ENCODE results near the gene LDB3.

Gene LDB3

DNA sequence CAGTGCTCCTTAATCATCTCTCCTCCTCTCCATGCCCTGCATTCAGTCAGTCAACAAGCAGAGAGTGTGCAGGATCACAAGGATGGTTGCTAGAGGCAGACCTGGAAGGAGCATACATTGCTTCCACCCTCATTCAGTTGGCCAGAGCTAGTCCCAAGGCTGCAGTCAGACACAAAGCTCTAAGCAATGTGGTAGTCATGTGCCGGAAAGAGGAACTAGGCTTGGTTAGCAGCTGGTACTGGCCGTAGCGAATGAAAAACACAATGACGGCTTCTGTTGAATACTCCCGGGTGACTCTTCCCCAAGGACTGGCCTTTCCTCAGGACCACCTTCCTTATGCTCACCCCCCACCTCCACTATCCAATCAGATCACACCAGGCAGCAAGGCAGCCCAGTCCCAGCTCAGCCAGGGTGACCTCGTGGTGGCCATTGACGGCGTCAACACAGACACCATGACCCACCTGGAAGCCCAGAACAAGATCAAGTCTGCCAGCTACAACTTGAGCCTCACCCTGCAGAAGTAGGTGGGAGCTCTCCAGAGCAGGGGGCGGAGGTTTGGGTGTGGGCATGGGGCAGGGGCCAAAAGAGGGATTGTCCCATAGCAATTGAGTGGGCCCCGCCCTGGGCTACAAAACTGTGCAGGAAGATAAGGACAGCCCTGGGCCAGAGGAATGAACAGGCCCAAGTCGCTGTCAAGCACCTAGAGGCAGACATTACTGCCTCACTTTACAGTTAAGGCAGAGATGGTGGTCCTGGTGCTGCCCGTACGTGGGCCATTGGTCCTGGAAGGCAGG is 10.9 kb downstream of the LDB3 start:
- no peak for DNase-seq
- H3K27ac ChIP-seq, result peak overlapping the region; percentile 82 to 89
- peaks cover 0 to 98% (median 76%) of the 10 kb centered on the region in 4 donors for H3K4me1 ChIP-seq
- H3K9me3 ChIP-seq, result no peaks in the 10 kb centered on the region
- H3K27me3 ChIP-seq, result no peaks in the 10 kb centered on the region
- H3K36me3 ChIP-seq, result peaks cover 17 to 19% (median 19%) of the 10 kb centered on the region in 3 donors
- no peak overlapping the region for H3K4me3 ChIP-seq
- TF ChIP-seq, protein P1, sequence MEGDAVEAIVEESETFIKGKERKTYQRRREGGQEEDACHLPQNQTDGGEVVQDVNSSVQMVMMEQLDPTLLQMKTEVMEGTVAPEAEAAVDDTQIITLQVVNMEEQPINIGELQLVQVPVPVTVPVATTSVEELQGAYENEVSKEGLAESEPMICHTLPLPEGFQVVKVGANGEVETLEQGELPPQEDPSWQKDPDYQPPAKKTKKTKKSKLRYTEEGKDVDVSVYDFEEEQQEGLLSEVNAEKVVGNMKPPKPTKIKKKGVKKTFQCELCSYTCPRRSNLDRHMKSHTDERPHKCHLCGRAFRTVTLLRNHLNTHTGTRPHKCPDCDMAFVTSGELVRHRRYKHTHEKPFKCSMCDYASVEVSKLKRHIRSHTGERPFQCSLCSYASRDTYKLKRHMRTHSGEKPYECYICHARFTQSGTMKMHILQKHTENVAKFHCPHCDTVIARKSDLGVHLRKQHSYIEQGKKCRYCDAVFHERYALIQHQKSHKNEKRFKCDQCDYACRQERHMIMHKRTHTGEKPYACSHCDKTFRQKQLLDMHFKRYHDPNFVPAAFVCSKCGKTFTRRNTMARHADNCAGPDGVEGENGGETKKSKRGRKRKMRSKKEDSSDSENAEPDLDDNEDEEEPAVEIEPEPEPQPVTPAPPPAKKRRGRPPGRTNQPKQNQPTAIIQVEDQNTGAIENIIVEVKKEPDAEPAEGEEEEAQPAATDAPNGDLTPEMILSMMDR (IDR thresholded peaks at IDR 0.05), result no peak
- intact Hi-C loops (cut with DNase I; ENCODE audit: low total_unique reads), result no loop called here

DNA sequence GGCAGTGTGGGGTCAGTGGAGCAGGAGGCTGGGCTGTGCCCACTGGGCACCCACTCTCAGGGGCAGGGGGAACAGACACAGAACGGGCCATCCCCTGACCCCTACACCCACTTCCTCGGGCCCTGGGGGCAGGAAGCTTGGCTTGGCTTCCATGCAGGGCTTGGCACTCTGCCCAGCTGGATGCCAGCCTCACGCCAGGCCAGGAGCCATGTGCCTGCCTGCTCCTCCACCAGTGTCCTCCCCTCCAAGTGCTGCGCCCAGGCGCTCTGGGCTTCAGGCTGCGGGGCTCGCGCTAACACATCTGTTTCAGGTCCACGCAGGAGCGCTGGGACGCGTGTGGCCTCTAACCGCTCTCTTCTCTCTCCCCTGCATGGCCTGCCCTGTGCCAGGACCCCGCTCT is 12.7 kb downstream of the LDB3 start:
- Histone ChIP-seq H3K27ac (peak overlapping the region; percentile 82 to 89), H3K4me3 (no peak overlapping the region), H3K27me3 (no peaks in the 10 kb centered on the region), H3K4me1 (peaks cover 0 to 98% (median 70%) of the 10 kb centered on the region in 4 donors), H3K9me3 (no peaks in the 10 kb centered on the region), H3K36me3 (peaks cover 19 to 22% (median 22%) of the 10 kb centered on the region in 3 donors)
- TF ChIP-seq, protein P1 (IDR thresholded peaks at IDR 0.05), result no peak
- intact Hi-C loops (cut with DNase I; ENCODE audit: low total_unique reads), result loop anchor here (5.0 kb wide), 1 partner anchor 44 kb away; no protein-coding TSS in a partner anchor
- DNase-seq, result peak in 1 of 2 donors; percentile 91

DNA sequence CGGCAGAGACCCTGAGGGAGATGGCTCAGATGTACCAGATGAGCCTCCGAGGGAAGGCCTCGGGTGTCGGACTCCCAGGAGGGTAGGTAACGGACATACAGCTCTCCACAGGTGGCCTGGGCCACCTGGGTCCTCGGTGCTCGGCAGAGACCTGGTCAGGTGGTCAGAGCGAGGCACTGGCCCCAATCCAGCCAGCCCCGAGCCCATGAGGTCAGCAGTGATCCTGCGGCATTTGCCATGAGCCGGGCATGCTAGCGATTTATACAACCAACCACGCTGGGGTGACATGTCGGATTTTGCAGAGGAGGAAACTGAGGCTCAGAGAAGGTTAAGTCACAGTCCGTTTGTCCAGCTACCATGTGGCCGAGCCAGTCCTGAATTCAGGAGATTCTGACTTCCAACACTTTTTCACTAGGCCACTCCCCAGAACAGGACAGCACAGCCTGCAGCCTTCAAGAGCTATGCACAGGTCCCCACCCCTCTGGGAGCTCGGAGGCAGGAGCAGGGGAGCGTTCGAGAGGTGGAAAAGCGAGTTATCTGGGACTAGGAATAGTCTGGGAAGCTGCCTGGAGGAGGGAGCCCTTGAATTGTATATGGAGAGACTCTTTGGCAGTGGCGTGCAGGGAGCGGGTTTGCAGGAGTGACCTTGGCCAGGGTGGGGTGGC is 13.5 kb downstream of the LDB3 start:
- no peaks in the 10 kb centered on the region for H3K27me3 ChIP-seq
- H3K27ac ChIP-seq, result peak overlapping the region; percentile 82 to 89
- TF ChIP-seq, protein P1 (IDR thresholded peaks at IDR 0.05), result no peak
- peaks cover 19 to 28% (median 26%) of the 10 kb centered on the region in 3 donors for H3K36me3 ChIP-seq
- no peak for DNase-seq
- H3K9me3 ChIP-seq, result no peaks in the 10 kb centered on the region
- peaks cover 0 to 98% (median 65%) of the 10 kb centered on the region in 4 donors for H3K4me1 ChIP-seq
- no peak overlapping the region for H3K4me3 ChIP-seq
- intact Hi-C loops (cut with DNase I; ENCODE audit: low total_unique reads), result loop anchor here (5.0 kb wide), 1 partner anchor 45 kb away; no protein-coding TSS in a partner anchor

DNA sequence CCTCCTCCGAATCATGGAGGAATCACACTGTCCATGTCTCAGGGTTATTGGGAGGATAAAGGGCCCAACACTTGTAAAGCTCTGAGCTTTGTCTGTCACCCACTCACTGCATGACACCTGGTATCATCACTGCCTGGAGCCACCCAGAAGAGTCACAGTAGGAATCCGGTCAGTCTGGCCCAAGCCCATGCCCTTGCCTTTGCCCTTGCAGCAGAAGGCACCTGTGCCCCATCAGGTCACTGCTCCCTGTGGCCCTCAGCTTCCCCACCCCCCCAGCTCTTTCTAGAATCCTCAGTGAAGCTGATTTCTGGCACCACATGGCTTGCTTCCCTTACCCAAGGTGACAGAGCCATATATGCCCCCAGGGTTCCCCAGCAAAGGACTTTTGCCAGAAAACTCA is 14.4 kb downstream of the LDB3 start:
- intact Hi-C loops (cut with DNase I; ENCODE audit: low total_unique reads), result loop anchor here (5.0 kb wide), 1 partner anchor 45 kb away; no protein-coding TSS in a partner anchor
- H3K9me3 ChIP-seq, result no peaks in the 10 kb centered on the region
- H3K36me3 ChIP-seq, result peaks cover 19 to 28% (median 26%) of the 10 kb centered on the region in 3 donors
- H3K4me1 ChIP-seq, result peaks cover 0 to 98% (median 66%) of the 10 kb centered on the region in 4 donors
- H3K4me3 ChIP-seq, result no peak overlapping the region
- H3K27me3 ChIP-seq, result no peaks in the 10 kb centered on the region
- H3K27ac ChIP-seq, result peak overlapping the region; percentile 82 to 89
- TF ChIP-seq, protein P1 (IDR thresholded peaks at IDR 0.05), result no peak
- DNase-seq, result no peak

DNA sequence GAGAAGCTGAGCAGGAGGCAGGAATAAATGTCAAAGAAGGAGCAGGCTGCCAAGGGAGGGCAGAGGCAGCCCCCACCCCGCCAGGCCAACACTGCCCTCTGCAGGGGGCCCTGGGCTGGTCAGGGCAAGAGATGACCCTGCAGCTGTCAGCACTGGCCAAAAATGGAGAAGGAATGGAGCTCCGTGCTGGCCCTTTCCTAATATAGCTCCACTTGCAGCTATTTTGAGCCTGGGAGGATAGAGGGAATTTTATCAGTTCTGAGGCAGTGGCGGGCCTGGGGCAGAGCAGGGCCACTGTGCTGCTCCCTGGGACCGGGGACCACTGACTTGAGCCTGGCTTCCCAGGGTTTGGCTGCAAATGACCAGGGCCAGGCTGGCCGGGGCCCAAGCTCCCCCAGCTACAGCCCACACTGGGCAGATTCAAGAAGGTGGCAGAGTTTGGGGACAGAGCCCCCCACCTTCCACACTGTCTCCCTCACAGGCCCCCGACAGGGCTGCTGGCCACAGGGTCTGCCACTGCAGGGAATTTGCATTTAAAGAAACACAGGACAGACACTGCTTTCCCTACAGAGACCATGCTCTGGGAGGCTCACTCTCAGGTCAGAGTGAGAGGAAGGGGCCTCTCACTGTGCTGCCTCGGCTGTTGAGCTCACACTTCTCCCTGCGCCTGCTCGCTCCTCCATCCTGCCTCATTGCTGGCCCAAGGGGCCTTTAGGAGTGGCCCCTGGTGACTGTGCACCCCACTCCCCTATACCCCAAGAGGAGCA is 16.2 kb downstream of the LDB3 start:
- H3K27ac ChIP-seq, result peak overlapping the region; percentile 82 to 89
- H3K9me3 ChIP-seq, result no peaks in the 10 kb centered on the region
- H3K4me1 ChIP-seq, result peaks cover 0 to 100% (median 76%) of the 10 kb centered on the region in 4 donors
- no peaks in the 10 kb centered on the region for H3K27me3 ChIP-seq
- intact Hi-C loops (cut with DNase I; ENCODE audit: low total_unique reads), result loop anchor here (5.0 kb wide), 1 partner anchor 47 kb away; no protein-coding TSS in a partner anchor
- peak overlapping the region in 1 of 2 donors; percentile 13 for H3K4me3 ChIP-seq
- DNase-seq, result peak; percentile 43 to 91
- TF ChIP-seq, protein P1 (IDR thresholded peaks at IDR 0.05), result peak; percentile 56 to 64
- peaks cover 19 to 28% (median 26%) of the 10 kb centered on the region in 3 donors for H3K36me3 ChIP-seq
